Sciatic nerve (tissue), 2 donors: ENCODE data around the gene LCMT1. TPM values are rescaled to one million over a fixed set of nuclear protein-coding genes. Genes with fewer than 3 reads are reported as not detected.
"Not testable (repeated sequence)": the region's sequence is repeated elsewhere in the genome, so short reads cannot be mapped to it uniquely, and the experiment has no call there.

Experiments
- ATAC-seq: fragments of 200-7000 bp; cut with Tn5 transposase; one replicate; pipeline ENCODE4 v1.9.1; 2020; ENCODE audit warnings: mild to moderate bottlenecking, moderate library complexity
- DNase-seq: peaks from one replicate; pipeline ENCODE4 v3.0.0-alpha.2; 2020; ENCODE audit warnings: low spot score
- intact Hi-C: fragments of 100-400 bp; cut with DNase I; formaldehyde crosslinking; loops from one replicate; pipeline ENCODE4 v1.14.2; 2022
- total RNA-seq: library from RNA; stranded (reverse); fragmentation: NEBNext Ultra II Directional; extraction: Animal tissue kit (Norgen Biotek cat#: 25700); gene quantifications from one replicate; pipeline ENCODE4 v1.2.1, GENCODE V29; 2021
- donor health status: DM: no; HTN: no; CAD: no.
- donor health status: DM: no; HTN: no; CAD: no.

LCMT1 gene
- total RNA-seq, 1 donor from 2014 or later = 32.7 TPM

DNA sequence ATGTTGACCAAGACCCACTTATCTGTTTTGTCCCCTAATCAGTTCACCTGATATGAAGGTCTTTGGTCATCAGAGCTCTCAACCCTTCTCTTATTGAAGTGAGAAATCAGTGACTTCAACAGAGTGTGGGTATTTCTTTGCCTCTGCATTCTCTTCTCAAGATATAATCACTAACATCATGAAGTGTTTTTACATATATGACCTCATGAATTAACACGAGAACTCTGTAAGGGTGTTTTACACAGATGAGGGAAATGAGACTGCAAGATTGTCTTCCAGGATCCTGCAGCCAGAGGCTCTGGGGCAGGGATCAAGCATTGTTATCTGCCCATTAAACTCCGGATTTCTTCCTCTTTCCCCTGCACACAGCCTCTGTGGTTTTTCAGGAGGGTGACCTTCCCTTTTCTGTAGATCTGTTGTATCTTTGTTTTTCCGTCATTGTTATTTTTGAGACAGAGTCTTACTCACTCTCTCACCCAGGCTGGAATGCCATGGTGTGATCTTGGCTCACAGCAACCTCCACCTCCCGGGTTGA lies 22.7 kb downstream of the LCMT1 start:
- no peak for ATAC-seq
- no peak for DNase-seq
- intact Hi-C loops = no loop called here

DNA sequence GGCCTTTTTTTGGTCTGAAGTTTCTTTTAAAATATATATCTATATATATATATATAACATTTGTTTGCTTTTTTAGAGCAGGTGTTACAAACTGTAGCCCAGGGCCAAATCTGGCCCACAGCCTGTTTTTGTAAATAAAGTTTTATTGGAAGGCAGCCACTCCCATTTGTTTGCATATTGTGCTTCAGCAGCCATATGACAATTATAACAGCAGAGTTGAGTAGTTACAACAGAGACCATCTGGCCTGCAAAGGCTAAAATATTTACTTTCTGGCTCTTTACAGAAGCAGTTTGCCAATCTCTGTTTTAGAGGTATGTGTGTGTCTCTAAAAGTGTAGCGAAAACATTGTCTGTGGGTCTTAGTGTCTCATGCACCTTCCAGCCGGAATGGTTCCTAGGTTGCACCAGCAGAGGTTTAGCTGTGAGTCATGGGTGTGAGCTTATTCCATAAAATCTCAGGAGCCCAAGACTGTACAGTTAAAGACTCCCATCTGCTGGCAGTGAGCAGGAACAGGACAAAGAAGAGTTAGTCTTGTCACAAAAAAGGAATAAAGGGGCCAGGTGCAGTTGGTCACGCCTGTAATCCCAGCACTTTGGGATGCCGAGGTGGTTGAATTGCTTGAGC lies 23.8 kb downstream of the LCMT1 start:
- intact Hi-C loops = no loop called here
- ATAC-seq (no peak), DNase-seq (no peak)

DNA sequence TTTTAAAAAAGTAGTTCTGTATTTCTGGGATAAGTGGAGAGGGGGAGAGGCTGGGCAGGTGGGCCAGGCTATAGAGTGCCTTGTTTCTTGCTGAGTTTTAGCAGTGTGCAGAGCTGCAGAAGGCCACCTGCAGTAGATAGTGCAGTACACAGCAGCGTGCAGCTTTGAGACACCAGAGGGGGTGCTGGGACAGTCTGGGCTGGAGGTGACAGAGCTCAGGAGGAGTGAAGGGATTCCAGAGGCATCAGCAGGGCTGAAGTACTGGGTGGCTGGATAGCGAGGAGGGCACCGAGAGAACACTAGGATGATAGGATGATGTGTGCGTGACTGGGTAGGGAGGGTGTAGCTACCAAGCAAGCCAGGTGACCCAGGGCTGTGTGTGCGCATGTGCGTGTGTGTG lies 26.6 kb downstream of the LCMT1 start:
- intact Hi-C loops = no loop called here
- DNase-seq (no peak), ATAC-seq (no peak)

DNA sequence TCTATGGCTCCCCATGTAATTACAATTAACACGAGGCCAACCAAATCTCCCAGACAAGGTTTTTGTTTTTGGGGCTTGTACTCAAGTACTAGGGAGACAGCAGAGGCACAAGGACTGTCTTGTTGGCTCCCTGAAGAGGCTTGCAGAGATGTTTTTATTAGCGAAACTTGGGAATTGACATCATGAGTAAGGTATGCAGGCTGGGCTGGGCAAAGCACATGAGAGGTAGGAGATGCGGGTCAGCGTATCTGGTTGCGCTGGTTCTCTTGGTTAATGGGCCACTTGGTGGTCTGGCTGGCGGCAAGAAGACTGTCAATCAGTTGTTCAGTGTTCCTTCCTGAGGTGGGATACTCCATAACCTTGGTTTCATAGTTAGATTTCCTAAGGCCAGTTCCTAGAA lies 28.9 kb downstream of the LCMT1 start:
- ATAC-seq (no peak), DNase-seq (no peak)
- intact Hi-C loops = no loop called here

DNA sequence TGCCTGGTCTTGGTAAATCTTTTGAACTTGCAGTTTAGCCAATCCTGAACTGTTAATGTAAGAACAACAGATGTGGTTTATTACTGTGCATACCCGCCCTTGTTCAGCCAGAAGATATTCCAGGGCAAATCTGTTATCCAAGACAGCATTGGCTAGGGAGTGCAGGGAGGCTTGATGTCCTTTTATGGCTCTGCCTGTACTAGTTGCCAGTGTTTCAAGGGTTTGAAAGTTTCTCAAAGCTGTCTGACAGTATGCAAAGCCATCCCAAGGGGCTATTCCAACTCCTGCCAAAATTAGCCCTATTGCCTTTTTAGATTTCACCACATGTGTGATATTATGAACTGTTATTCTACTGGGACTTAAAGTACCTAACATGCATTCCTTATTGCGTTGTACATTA lies 30.1 kb downstream of the LCMT1 start:
- ATAC-seq (peak; percentile 91), DNase-seq (no peak)
- intact Hi-C loops = no loop called here

DNA sequence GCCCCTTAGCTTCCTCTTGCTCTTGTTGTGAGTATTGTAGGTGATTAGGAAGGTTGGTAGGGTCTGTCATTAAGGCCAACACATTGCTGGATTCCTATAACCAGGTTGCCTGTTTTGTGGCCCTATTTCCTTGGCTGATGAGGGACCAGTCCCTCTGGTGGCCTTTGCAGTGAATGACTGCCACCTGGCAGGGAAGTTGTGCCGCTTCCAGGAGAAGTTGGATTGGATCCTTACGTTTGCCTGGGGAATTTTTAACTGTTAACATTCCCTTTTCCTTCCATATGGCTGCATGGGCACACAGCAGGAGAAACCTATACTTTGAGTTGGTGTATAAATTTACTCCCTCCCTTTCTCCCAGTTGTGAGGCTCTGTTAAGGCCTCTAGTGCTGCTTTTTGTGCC lies 32.4 kb downstream of the LCMT1 start:
- intact Hi-C loops = no loop called here
- ATAC-seq (no peak), DNase-seq (no peak)

DNA sequence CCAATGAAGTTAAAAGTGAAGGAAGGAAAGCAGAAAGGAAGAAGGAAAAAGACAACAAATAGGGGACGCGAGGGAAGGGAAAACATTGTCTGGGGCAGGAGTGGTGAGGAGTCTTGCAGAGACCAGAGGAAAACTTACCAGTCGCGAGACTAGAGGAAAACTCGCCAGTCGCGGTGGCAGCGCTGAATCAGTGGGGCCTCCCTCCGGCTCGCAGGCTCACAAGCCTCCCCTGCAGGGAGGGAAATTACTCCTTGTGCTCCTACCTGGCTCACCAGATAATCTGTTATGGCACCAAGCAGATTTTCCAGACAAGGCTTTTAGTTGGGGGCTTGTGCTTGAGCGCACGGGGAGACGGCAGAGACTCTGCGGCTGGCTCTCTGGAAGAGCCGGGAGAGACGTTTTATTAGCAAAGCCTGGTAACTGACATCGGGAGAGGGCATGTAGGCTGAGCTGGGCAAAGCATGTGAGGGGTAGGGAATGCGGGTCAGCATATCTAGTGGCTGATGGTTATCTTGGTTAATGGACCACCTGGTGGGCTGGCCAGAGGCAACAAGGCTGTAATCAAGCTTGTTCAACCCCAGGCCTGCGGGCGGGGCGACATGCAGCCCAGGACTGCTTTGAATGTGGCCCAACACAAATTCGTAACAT lies 37.1 kb downstream of the LCMT1 start:
- ATAC-seq = no peak
- intact Hi-C loops = no loop called here
- DNase-seq = no peak

DNA sequence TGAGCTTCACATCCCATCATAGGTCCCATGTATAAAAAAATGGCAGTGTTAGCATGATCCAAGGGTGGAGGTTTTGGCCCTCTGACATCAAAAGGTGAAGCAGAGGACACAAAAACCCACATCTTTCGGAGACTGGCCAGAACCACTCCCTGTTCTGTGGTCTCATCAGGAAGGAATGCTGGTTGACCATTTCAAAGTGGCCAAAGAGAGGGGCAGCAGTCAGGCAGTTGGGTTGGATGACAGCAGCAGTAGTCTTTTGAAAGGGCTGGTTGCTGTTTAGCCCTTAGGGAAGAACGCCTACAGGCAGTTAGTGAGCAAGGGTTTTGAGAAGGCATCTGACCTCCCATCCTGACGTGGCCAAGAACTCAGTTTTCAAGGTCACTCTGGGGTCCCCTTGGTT lies 40.5 kb downstream of the LCMT1 start:
- intact Hi-C loops = no loop called here
- DNase-seq (no peak), ATAC-seq (peak; percentile 90)

DNA sequence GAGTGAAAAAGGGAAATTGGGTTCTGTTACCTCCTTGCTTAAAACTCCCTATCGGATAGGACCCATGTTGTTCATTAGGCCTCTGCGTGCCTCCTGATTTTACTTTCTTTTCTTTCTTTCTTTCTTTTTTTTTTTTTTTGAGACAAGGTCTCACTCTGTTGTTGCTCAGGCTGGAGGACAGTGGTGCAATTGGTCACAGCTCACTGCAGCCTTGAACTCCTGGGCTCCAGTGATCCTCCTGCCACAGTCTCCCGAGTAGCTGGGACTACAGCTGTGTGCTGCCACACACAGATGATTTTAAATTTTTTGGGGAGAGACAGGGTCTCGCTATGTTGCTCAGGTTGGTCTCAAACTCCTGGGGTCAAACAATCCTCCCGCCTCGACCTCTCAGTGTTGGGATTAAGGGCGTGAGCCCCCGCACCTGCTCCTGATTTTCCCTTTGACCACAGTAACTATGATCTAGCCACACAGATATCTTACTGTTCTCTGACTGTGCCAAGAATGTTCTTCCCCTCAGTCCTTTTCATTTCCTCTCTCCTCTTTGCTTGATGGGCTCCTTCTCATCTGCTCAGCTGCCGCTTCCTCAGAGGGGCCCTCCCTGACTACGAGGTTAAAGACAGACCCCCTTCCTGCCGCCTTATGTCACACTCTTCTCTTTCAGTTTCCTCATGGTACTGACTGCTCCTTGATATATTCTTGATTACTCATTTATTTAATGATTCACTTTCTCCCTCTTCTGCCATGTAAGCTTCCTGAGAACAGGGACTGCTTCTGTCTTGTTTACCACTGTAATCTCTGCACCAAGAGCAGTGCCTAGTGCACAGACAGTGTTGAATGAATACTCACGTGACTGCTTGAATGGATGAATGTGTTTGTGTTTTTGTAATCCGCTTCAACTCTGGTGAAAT lies 44.3 kb downstream of the LCMT1 start:
- intact Hi-C loops = no loop called here
- ATAC-seq (no peak), DNase-seq (no peak)

DNA sequence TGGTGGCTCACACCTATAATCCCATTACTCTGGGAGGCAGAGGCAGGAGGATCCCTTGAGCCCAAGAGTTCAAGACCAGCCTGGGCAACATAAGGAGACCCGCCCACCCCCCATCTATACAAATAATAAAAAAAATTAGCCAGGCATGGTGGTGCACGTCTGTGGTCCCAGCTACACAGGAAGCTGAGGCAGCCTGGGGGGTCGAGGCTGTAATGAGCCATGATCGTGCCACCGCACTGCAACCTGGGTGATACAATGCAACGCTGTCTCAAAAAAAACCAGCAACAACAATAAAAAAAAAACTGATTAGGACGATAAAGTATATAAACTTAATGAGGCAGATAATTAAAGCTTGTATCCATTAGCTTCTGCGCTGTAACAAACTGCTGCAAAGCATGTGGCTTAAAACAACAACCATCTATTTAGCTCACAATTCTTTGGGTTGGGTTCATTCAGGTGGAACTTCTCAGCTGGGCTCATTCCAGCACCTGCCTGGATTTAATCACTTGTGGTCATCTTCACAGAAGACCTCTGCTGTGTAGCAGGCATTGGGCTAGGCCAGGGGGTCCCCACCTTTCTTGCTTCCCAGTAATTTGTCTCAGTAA lies 45.8 kb downstream of the LCMT1 start:
- ATAC-seq (no peak), DNase-seq (no peak)
- intact Hi-C loops = no loop called here

DNA sequence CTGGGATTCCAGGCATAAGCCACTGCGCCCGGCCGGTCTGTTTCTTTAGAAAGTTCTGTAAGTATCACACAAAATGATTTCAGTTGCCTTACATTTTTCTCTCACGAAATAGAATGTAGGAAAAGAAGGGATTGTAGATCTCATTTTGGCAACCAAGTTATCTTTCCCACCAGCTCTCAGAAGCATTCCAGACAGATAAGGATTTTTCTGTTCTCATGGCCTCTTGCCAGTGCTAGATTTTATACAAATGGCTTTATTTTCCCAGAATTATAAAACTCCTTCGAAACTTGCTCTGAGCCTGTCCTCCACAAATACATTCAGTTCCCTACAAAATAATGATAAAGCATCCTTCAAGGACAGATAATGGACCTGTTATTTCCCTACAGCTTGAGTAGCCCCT lies 46.9 kb downstream of the LCMT1 start:
- ATAC-seq (no peak), DNase-seq (no peak)
- intact Hi-C loops = no loop called here

DNA sequence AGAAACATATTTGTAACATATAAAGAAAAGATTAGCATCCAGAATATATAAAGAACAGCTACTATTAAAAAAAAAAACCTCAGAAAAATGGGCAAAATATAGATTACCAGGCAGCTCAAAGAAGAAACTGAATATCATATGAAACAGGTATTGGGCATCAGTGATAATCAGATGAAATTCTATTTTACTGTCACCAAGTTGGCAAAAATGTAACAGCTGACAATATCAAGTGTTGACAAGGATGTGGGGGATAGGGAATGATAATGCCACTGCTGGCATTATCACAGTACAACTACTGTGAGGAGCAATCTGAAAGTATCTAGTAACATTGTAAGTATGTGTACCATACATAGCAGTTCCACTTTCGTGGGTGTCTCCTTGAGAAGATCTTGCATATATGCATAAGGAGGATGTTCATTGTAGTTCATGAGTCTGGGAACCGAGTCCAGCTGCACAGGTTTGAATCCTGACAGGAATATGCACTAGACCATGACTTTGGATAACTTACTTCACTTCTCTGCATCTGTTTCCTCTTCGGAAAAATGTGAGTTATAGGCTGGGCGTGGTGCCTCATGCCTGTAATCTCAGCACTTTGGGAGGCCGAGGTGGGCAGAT lies 50.3 kb downstream of the LCMT1 start:
- intact Hi-C loops = no loop called here
- DNase-seq (no peak), ATAC-seq (no peak)

DNA sequence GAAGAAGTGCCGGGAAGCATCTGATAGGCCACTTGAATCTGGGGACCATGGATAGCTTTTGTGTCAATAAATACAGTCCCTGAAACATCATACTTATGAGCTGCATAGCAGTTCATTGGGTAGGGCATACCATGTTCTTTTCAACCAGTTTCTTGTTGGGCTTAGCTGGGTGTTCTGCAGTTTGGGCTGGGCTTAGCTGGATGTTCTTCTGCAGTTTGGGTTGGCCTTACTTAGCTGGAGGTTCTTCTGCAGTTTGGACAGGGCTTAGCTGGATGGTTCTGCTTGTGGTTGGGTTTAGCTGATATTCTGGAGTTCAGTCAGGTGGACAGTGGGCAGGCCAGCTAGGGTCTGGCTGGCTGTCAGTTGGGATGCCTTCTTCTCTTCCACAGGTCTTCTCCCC lies 52.1 kb downstream of the LCMT1 start:
- intact Hi-C loops = no loop called here
- DNase-seq (no peak), ATAC-seq (no peak)

DNA sequence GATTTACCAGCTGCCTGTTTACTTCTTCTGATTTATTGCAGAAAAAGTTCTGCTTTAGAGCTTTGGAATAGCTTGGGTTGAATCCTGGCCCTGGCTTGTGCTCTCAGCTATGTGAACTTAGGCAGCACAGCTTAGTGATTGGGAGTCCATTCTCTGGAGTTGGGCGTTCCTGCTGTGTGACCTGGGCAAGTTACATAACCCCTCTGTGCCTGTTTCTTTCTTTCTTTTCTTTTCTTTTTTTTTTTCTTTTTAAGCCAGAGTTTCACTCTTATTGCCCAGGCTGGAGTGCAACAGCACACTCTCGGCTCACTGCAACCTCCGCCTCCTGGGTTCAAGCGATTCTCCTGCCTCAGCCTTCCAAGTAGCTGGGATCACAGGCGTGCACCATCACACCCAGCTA lies 53.7 kb downstream of the LCMT1 start:
- DNase-seq (no peak), ATAC-seq (no peak)
- intact Hi-C loops = no loop called here

DNA sequence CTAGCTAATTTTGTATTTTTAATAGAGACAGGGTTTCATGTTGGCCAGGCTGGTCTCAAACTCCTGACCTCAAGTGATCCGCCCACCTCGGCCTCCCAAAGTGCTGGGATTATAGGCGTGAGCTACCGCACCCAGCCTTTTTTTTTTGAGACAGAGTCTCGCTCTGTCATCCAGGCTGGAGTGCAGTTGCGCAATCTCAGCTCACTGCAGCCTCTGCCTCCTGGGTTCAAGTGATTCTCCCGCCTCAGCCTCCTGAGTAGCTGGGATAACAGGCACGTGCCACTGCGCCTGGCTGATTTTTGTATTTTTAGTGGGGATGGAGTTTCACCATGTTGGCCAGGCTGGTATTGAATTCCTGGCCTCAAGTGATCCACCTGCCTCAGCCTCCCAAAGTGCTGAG lies 56.4 kb downstream of the LCMT1 start:
- DNase-seq, ATAC-seq, intact Hi-C loops: not testable (repeated sequence)

DNA sequence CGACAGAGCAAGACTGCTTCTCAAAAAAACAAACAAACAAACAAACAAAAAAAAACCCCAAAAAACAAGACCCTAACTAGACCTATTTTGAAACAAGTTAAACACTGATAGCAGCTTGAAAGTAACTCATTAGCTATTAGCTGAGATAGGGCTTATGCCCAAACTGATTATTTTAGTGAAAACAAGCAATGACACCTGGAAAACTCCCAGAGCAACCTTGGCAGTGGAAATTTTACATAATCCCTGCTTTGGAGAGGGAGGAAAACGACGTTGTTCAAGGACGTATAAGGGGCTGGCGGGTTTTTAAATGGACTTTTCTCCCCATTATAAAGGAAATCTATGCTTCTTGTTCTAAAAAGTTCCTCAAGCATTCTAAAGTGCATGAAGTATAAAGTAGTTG lies 59.8 kb downstream of the LCMT1 start:
- DNase-seq = no peak
- no peak for ATAC-seq
- intact Hi-C loops = no loop called here

DNA sequence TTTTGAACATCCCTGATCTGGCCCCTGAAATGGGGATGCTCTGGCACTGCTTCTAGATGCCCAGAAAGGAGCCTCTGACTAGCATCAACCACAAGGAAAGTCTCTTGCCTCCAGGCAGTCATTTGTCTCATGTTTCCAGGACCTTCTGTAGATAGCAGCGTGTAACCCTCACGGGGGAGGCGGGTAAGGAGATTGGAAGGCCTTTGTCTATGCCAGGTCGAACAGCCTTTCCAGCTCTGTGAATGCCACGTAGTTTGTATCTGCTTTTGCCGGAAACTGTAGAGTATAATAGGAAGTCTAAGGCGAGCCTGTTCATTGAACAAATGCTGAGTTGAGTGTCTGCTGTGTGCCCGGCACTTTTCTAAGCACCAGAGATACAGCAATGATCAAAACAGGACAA lies 61.3 kb downstream of the LCMT1 start:
- intact Hi-C loops = no loop called here
- no peak for ATAC-seq

DNA sequence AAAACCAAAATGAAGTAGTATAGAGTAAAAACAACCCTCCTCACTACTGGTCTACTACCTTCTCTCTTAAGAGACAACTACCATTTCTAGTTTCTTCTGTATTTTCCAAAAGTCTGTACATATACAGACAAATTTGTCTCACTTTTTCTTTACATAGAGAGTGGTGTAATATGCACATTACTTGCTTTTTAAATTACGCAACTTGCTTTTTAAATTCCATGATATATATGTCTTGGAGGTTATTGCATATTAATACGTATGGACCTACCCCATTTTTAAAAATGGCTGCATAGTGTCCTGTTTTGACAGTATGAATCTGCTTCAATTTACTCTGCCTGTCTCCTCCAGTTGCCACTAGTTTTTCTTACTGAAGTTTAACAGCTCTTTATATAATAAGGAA lies 62.7 kb downstream of the LCMT1 start:
- intact Hi-C loops = no loop called here
- DNase-seq = no peak
- no peak for ATAC-seq

More for the DNA sequence above, 61.3 kb downstream of the LCMT1 start:
- DNase-seq = no peak

DNA sequence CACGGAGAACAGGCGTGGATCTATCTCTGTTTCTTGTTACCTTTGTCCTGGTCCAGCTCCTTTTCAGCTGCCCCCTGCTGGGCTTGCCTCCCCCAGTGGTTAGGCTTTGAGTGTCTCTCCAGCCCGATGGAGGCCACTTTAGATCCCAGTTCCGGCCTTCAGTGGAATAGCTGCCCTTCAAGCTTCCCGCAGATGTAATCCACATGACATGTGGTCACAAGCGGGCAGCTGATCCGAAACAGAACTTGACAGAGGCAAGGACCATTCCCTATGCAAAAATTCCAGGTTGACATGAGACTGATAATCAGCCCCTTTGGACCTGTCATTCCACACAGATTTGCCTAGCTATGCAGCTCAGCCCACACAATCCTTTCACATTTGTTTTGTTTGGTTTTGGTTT lies 64.6 kb downstream of the LCMT1 start:
- intact Hi-C loops = no loop called here
- ATAC-seq = no peak
- no peak for DNase-seq
